ENCODE data around the gene DDX3X. TPM values are rescaled to one million over a fixed set of nuclear protein-coding genes. Genes with fewer than 3 reads are reported as not detected.
"Not testable (repeated sequence)": the region's sequence is repeated elsewhere in the genome, so short reads cannot be mapped to it uniquely, and the experiment has no call there.

DDX3X gene
- total RNA-seq, 1 experiment from 2014 or later, result 338 TPM

GRCh38 chrX:41389311-41389888, 55.4 kb downstream of the DDX3X start:
- Histone ChIP-seq H3K23me2 (ENCODE audit: insufficient read length, low read depth, low read length, poor library complexity, severe bottlenecking) (no peaks in the 10 kb centered on the region), H3K56ac (ENCODE audit: insufficient read length, low read depth, low read length) (no peak overlapping the region), H4K5ac (ENCODE audit: insufficient read length, low read depth, low read length) (no peak overlapping the region), H3K27me3 (ENCODE audit: insufficient read depth, low read length) (no peaks in the 10 kb centered on the region), H3K79me1 (ENCODE audit: insufficient read depth, low read depth, low read length, poor library complexity, severe bottlenecking) (no peaks in the 10 kb centered on the region), H3K27ac (ENCODE audit: insufficient read length, low read depth, low read length) (no peak overlapping the region), H3K14ac (ENCODE audit: insufficient read depth, low read length) (no peak overlapping the region), H3K18ac (ENCODE audit: insufficient read length, low read depth, low read length) (no peak overlapping the region), H2AK5ac (ENCODE audit: insufficient read length, low read length) (no peak overlapping the region), H3K23ac (ENCODE audit: insufficient read length, low read depth, low read length) (no peak overlapping the region), H2AFZ (ENCODE audit: low read length) (no peak overlapping the region), H3K9me3 (ENCODE audit: control insufficient read depth, low read depth, low read length) (no peaks in the 10 kb centered on the region), H3K9ac (ENCODE audit: extremely low read depth, insufficient read length, low read length) (no peak overlapping the region), H4K20me1 (ENCODE audit: control insufficient read depth, insufficient read depth, insufficient read length) (no peaks in the 10 kb centered on the region), H4K91ac (ENCODE audit: insufficient read length, low read depth, low read length) (no peak overlapping the region), H2BK120ac (ENCODE audit: low read depth, low read length, poor library complexity, severe bottlenecking) (no peak overlapping the region), H3K4ac (ENCODE audit: low read depth, low read length) (no peak overlapping the region), H2BK15ac (ENCODE audit: low read depth, low read length) (no peak overlapping the region), H2BK5ac (ENCODE audit: insufficient read length, low read length) (no peak overlapping the region), H2BK20ac (ENCODE audit: low read depth, low read length, poor library complexity, severe bottlenecking) (no peak overlapping the region), H3K79me2 (ENCODE audit: insufficient read depth, low read length) (no peaks in the 10 kb centered on the region), H3K4me2 (ENCODE audit: insufficient read depth, insufficient read length, low read length) (no peak overlapping the region), H4K8ac (replicated peaks; ENCODE audit: insufficient read length, low read depth, low read length) (no peak overlapping the region), H2BK12ac (ENCODE audit: insufficient read length, low read depth, low read length) (no peak overlapping the region), H3K4me1 (ENCODE audit: insufficient read depth, low read length) (peaks cover 7% of the 10 kb centered on the region; the same call in 1 of the 2 replicates), H3T11ph (ENCODE audit: low read length) (no peak overlapping the region)
- peaks cover 4 to 9% (median 4%) of the 10 kb centered on the region in 3 experiments; a peak in 5 of 7 replicates for H3K36me3 Mint-ChIP-seq (ENCODE audit: insufficient read depth in 1 of 3, low read depth in 3 of 3)
- TF ChIP-seq CTCF (conservative IDR thresholded peaks at IDR 0.05), result no peak
- peaks cover 61 to 63% of the 10 kb centered on the region in 2 experiments for H3K9me3 Mint-ChIP-seq
- no CpG with 5 or more reads among the region's 6 CpGs for WGBS (ENCODE audit: extremely low coverage, insufficient read length, low lambda C conversion rate)
- no peak overlapping the region for H3K4me3 Mint-ChIP-seq
- peaks cover 12 to 21% of the 10 kb centered on the region in 2 experiments for H3K4me1 Mint-ChIP-seq
- DNase-seq, result no peak
- H3K27ac Mint-ChIP-seq, result no peak overlapping the region
- no peaks in the 10 kb centered on the region for H3K27me3 Mint-ChIP-seq (ENCODE audit: low read depth)

GRCh38 chrX:41390576-41390975, 56.6 kb downstream of the DDX3X start:
- not testable (repeated sequence) for H3K27ac ChIP-seq (ENCODE audit: insufficient read length, low read depth, low read length); H3K14ac ChIP-seq (ENCODE audit: insufficient read depth, low read length); H3K79me1 ChIP-seq (ENCODE audit: insufficient read depth, low read depth, low read length, poor library complexity, severe bottlenecking); H2BK15ac ChIP-seq (ENCODE audit: low read depth, low read length); H3K56ac ChIP-seq (ENCODE audit: insufficient read length, low read depth, low read length); H3K4ac ChIP-seq (ENCODE audit: low read depth, low read length); H3K18ac ChIP-seq (ENCODE audit: insufficient read length, low read depth, low read length); H3K27ac Mint-ChIP-seq; H2AK5ac ChIP-seq (ENCODE audit: insufficient read length, low read length); H3K27me3 ChIP-seq (ENCODE audit: insufficient read depth, low read length); H3K4me3 Mint-ChIP-seq; H3K23ac ChIP-seq (ENCODE audit: insufficient read length, low read depth, low read length); H3K9ac ChIP-seq (ENCODE audit: extremely low read depth, insufficient read length, low read length); H3K79me2 ChIP-seq (ENCODE audit: insufficient read depth, low read length); H3K4me1 ChIP-seq (ENCODE audit: insufficient read depth, low read length); H3T11ph ChIP-seq (ENCODE audit: low read length); H2BK20ac ChIP-seq (ENCODE audit: low read depth, low read length, poor library complexity, severe bottlenecking); H4K8ac ChIP-seq (replicated peaks; ENCODE audit: insufficient read length, low read depth, low read length); H3K23me2 ChIP-seq (ENCODE audit: insufficient read length, low read depth, low read length, poor library complexity, severe bottlenecking); H2BK5ac ChIP-seq (ENCODE audit: insufficient read length, low read length); H4K5ac ChIP-seq (ENCODE audit: insufficient read length, low read depth, low read length); H2BK12ac ChIP-seq (ENCODE audit: insufficient read length, low read depth, low read length); H3K27me3 Mint-ChIP-seq (ENCODE audit: low read depth); H4K91ac ChIP-seq (ENCODE audit: insufficient read length, low read depth, low read length); H3K9me3 ChIP-seq (ENCODE audit: control insufficient read depth, low read depth, low read length); DNase-seq; H3K36me3 Mint-ChIP-seq (ENCODE audit: insufficient read depth in 1 of 3, low read depth in 3 of 3); H3K4me2 ChIP-seq (ENCODE audit: insufficient read depth, insufficient read length, low read length); H2AFZ ChIP-seq (ENCODE audit: low read length); H4K20me1 ChIP-seq (ENCODE audit: control insufficient read depth, insufficient read depth, insufficient read length); H2BK120ac ChIP-seq (ENCODE audit: low read depth, low read length, poor library complexity, severe bottlenecking)
- H3K4me1 Mint-ChIP-seq, result peaks cover 11 to 21% of the 10 kb centered on the region in 2 experiments
- WGBS (ENCODE audit: extremely low coverage, insufficient read length, low lambda C conversion rate), result no CpG with 5 or more reads among the region's 7 CpGs
- H3K9me3 Mint-ChIP-seq, result peaks cover 56 to 61% of the 10 kb centered on the region in 2 experiments
